HUES64 (cell line): ENCODE results near the gene STXBP1.
"Not testable (repeated sequence)": the region's sequence is repeated elsewhere in the genome, so short reads cannot be mapped to it uniquely, and the experiment has no call there.

Experiments
- H3K27ac ChIP-seq: 2 replicates; pipeline ENCODE4 v1.7.0; 2013; ENCODE audit warnings: low read depth, low read length, inconsistent platforms
- H3K27me3 ChIP-seq: 2 replicates; pipeline ENCODE4 v1.6.1; 2013; ENCODE audit warnings: mild to moderate bottlenecking, low read length; ENCODE audit not compliant: insufficient read depth
- H3K36me3 ChIP-seq: 2 replicates; pipeline ENCODE4 v1.6.1; 2013; ENCODE audit warnings: mild to moderate bottlenecking, low read length; ENCODE audit not compliant: insufficient read depth
- H3K4me1 ChIP-seq: 2 replicates; pipeline ENCODE4 v1.6.1; 2013; ENCODE audit warnings: mild to moderate bottlenecking, low read length, moderate library complexity; ENCODE audit not compliant: insufficient read depth
- H3K4me3 ChIP-seq: 2 replicates; pipeline ENCODE4 v1.5.1; 2013; ENCODE audit warnings: mild to moderate bottlenecking, low read length, moderate library complexity
- H3K9ac ChIP-seq: 2 replicates; pipeline ENCODE4 v1.6.1; 2013; ENCODE audit warnings: mild to moderate bottlenecking, low read depth, low read length
- H3K9me3 ChIP-seq: 2 replicates; pipeline ENCODE4 v1.6.1; 2013; ENCODE audit warnings: low read depth, low read length; ENCODE audit not compliant: insufficient read depth
- WGBS: fragments of 150-250, 120-280 bp; methylation state at CpG from one replicate; pipeline ENCODE4 v1.1.7; 2013; ENCODE audit warnings: missing lambda C conversion rate; 5-methylcytosine and 5-hydroxymethylcytosine counted together

Gene STXBP1

DNA sequence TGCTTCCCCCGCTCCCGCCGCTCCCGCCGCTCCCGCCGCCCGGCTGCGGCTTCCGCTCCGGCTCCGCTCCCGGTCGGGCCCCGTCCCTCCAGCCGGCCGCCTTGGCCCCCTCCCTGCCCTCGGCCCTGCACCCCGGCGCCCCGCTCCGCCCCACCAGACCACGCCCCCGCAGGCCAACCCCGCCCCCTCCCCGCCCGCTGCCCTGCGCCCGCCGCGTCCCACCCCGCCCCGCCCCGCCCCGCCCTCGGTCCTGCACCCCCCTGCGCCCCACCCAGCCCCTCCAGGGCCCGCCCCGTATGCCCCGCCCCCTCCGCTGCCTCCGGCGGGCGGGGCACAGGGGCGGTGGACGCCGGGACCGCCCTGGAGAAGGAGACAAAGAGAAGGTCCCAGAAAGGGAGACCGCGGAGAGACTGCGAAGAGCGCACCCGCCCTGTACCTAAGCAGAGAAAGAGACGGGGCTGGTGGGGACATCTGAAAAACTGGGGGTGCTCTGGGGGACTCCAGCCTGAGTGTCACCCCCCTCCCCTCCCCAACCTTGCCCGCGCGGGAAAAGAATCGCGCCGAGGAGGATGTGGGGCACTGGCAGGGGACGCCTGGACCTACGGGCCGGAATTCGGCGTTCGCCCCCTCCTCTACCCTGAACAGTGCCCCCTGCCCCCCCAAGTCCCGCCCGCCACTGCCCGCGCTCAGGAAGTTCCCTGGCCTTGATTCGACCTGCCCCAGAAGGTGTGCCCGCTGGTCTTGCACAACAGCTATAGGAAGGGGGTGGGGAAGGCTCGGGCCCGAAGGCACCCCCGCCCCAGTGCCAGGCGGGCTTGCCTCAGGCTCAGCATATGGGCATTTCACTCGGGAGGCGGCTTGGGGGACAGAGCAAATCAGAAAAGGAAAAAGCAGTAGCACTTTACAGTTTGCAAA lies 42.8 kb upstream of the STXBP1 start:
- peak overlapping the region; percentile 73 for H3K4me3 ChIP-seq
- peak overlapping the region; percentile 80 for H3K27ac ChIP-seq
- WGBS = 2% methylated on average over 59 of the region's 78 CpGs
- peak overlapping the region; percentile 90 for H3K9ac ChIP-seq
- H3K9me3 ChIP-seq = no peaks in the 10 kb centered on the region
- H3K36me3 ChIP-seq = peaks cover 8% of the 10 kb centered on the region; the same call in 1 of the 2 replicates
- peaks cover 8% of the 10 kb centered on the region; the same call in 1 of the 2 replicates for H3K27me3 ChIP-seq
- H3K4me1 ChIP-seq = peaks cover 26% of the 10 kb centered on the region

- Histone ChIP-seq H3K27ac (no peak overlapping the region), H3K4me3 (peak overlapping the region; percentile 71), H3K27me3 (peaks cover 8% of the 10 kb centered on the region; the same call in 1 of the 2 replicates), H3K9me3 (no peaks in the 10 kb centered on the region), H3K4me1 (peaks cover 26% of the 10 kb centered on the region), H3K9ac (peak overlapping the region; percentile 90), H3K36me3 (peaks cover 4% of the 10 kb centered on the region; the same call in 1 of the 2 replicates)
- WGBS = 63% methylated on average over 4 of the region's 4 CpGs
These were observed 42.1 kb upstream of the STXBP1 start for GRCh38 chr9:127569886-127570401.

DNA sequence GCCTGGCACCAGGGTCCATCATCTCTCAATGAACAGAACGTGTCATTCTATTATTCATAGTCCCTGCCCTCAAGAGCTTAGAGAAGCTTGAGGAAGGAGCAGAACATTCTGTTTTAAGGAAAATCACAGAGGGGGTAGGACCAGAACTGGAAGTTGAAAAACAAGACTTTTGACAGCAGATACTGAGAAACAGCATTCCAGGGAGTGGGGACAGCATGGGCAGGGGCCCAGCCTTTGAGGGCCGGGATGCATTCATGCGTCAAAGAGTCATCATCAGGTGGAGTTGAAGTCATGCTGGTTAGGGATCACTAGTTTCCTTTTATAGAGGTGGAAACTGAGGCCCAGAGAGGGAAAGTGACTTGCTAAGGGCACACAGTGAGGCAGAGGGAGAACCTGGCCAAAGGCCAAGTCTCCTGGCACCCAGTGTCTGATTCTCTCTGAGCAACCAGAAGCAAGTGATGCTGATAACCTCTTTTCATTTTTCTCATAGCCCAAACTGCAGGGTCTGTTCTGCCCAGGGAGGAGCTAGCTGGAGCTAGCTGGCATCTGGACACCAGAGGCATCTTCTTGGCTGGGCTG lies 41.5 kb upstream of the STXBP1 start:
- H3K36me3 ChIP-seq = no peaks in the 10 kb centered on the region
- no peak overlapping the region for H3K4me3 ChIP-seq
- WGBS = 91% methylated on average over 3 of the region's 3 CpGs
- H3K9me3 ChIP-seq = no peaks in the 10 kb centered on the region
- peaks cover 8% of the 10 kb centered on the region; the same call in 1 of the 2 replicates for H3K27me3 ChIP-seq
- no peak overlapping the region for H3K9ac ChIP-seq
- no peak overlapping the region for H3K27ac ChIP-seq
- H3K4me1 ChIP-seq = peaks cover 26% of the 10 kb centered on the region

DNA sequence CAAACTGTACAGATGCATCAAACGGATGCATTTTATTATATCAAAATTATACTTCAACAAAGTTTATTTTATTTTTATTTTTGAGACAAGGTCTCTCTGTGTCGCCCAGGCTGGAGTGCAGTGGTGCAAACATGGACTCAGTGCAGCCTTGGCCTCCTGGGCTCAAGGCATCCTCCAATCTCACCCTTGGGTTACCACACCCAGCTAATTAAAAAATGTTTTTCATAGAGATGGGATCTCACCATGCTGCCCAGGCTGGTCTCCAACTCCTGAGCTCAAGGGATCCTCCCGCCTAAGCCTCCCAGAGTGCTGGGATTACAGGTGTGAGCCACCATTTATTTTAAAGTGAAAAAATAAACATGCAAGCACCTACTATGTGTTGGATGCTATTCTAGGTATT lies 40.1 kb upstream of the STXBP1 start:
- Histone ChIP-seq H3K9me3 (no peaks in the 10 kb centered on the region), H3K9ac (no peak overlapping the region), H3K4me3 (no peak overlapping the region), H3K4me1 (peaks cover 16% of the 10 kb centered on the region), H3K27me3 (peaks cover 8% of the 10 kb centered on the region; the same call in 1 of the 2 replicates), H3K27ac (no peak overlapping the region), H3K36me3 (no peaks in the 10 kb centered on the region)
- WGBS = 95% methylated on average over 2 of the region's 3 CpGs

DNA sequence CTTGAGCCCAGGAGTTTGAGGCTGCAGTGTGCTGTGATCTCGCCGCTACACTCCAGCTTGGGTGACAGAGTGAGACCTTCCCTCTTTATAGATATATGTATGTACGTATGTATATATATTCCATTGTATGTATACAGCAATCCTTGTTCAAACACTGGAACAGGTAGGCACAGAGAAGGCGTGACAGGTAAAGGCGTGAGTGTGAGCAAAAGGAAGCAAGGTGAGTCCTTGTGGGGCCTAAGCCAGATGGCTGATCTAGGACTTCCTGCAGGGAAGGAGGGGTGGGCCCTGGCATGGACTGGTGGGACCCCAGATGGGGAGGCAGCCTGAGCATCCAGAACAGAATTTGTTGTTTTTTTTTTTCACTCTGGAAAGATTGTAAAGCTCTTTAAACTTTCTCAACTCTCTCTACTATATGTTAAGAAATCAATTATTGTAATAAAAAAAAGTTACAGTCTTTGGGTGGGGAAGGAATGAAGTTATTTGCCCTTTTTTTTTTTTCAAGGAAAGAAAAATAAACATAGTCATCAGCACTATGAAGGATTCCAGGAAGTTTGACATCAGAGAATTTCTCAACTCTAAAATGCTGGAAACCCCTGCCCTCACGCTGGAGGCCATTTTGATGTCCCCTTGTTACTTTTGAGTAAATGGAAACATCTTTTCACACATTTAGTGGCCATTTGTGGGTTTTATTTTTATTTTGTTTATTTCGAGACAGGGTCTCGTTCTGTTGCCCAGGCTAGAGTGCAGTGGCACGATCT lies 38.9 kb upstream of the STXBP1 start:
- Histone ChIP-seq H3K27ac (no peak overlapping the region), H3K27me3 (peaks cover 8% of the 10 kb centered on the region; the same call in 1 of the 2 replicates), H3K4me1 (peaks cover 9% of the 10 kb centered on the region; the same call in 1 of the 2 replicates), H3K36me3 (no peaks in the 10 kb centered on the region), H3K9ac (no peak overlapping the region), H3K4me3 (no peak overlapping the region), H3K9me3 (no peaks in the 10 kb centered on the region)
- 77% methylated on average over 6 of the region's 9 CpGs for WGBS

- Histone ChIP-seq H3K9me3 (no peaks in the 10 kb centered on the region), H3K4me3 (no peak overlapping the region), H3K4me1 (peaks cover 15% of the 10 kb centered on the region; the same call in 1 of the 2 replicates), H3K27me3 (peaks cover 8% of the 10 kb centered on the region; the same call in 1 of the 2 replicates), H3K27ac (no peak overlapping the region), H3K9ac (no peak overlapping the region), H3K36me3 (no peaks in the 10 kb centered on the region)
- WGBS = 80% methylated on average over 10 of the region's 10 CpGs
These were observed 37.7 kb upstream of the STXBP1 start for GRCh38 chr9:127574072-127574993.

DNA sequence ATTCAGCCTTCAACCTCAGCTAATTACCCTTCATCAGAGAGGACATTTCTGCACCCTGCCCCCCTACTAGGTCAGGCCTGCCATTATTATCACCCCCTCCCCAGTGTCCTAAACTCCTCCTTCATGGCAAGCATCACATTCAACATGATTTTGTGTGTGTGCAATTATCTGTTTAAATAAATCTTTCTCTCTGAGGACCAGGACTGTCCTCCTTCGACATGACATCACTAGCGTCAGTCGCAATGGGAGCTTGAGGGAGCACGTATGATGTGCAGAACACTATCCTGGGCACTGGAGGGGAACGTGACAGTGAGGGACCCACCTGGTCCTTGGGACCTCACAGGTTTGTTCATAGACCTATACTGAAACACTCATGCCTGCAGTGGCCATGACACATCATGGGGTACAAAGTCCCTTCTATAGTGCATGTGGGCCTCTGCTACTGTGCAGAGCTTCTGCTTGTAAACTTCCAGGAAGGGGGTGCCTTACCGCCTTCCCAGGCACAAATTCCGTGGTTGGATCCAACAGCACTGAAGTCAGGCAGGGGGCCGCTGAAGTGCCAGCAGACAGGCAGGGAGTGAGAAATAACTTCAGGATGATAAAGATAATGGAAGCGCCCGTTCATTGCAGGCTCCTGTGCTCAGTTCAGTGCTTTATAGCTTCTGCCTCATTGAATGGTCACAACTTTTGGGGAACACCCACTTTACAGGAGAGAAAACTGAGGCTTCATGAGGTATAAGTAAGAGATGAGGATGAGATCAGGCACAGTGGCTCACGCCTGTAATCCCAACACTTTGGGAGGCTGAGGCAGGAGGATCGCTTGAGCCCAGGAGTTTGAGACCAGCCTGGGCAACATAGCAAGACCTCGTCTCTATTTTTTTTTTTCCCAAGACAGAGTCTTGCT lies 36.0 kb upstream of the STXBP1 start:
- Histone ChIP-seq H3K27me3 (no peaks in the 10 kb centered on the region), H3K9ac (no peak overlapping the region), H3K4me1 (peaks cover 9% of the 10 kb centered on the region; the same call in 1 of the 2 replicates), H3K9me3 (no peaks in the 10 kb centered on the region), H3K4me3 (no peak overlapping the region), H3K27ac (no peak overlapping the region), H3K36me3 (no peaks in the 10 kb centered on the region)
- 93% methylated on average over 13 of the region's 13 CpGs for WGBS

GRCh38 chr9:127577194-127577593 lies 34.9 kb upstream of the STXBP1 start:
- H3K9me3 ChIP-seq, H3K36me3 ChIP-seq, H3K4me3 ChIP-seq, H3K27me3 ChIP-seq, H3K27ac ChIP-seq, H3K4me1 ChIP-seq, H3K9ac ChIP-seq: not testable (repeated sequence)
- WGBS = 93% methylated on average over 4 of the region's 7 CpGs

DNA sequence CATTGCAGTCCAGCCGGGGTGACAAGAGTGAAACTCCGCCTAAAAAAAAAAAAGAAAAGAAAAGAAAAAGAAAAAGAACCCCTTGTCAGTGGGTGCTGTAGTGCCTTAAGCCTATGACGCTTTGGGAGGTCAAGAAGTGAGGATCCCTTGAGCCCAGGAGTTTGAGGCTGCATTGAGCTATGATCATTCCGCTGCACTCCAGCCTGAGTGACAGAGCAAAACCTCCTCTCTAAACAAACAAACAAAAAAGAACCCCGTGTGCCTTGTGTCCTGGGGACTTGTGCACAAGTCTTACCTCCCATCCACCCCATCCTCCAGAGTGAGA lies 33.5 kb upstream of the STXBP1 start:
- Histone ChIP-seq H3K9me3 (no peaks in the 10 kb centered on the region), H3K4me3 (no peak overlapping the region), H3K27me3 (no peaks in the 10 kb centered on the region), H3K4me1 (peaks cover 9% of the 10 kb centered on the region; the same call in 1 of the 2 replicates), H3K36me3 (no peaks in the 10 kb centered on the region), H3K9ac (no peak overlapping the region), H3K27ac (0 out of 2 replicates have a peak overlapping the region, but pooled peaks have one; percentile 15)
- 63% methylated on average over 5 of the region's 5 CpGs for WGBS
